ENCODE measurements around the gene RCBTB2.

The RCBTB2 gene

GRCh38 chr13:48496271-48497161 lies 36.4 kb downstream of the RCBTB2 start:
- no peak for DNase-seq (ENCODE audit: low read depth)
- no peak for TF ChIP-seq CTCF (IDR thresholded peaks at IDR 0.05; ENCODE audit: low read depth, low read length, missing control alignments)
- no peak overlapping the region for H3K4me3 ChIP-seq (ENCODE audit: low read depth, low read length)

- TF ChIP-seq CTCF (IDR thresholded peaks at IDR 0.05; ENCODE audit: low read depth, low read length, missing control alignments): no peak
- no peak overlapping the region for H3K4me3 ChIP-seq (ENCODE audit: low read depth, low read length)
- no peak for DNase-seq (ENCODE audit: low read depth)
These were observed 38.0 kb downstream of the RCBTB2 start for GRCh38 chr13:48494874-48495273.

GRCh38 chr13:48493851-48494250 lies 39.0 kb downstream of the RCBTB2 start:
- no peak overlapping the region for H3K4me3 ChIP-seq (ENCODE audit: low read depth, low read length)
- TF ChIP-seq CTCF (IDR thresholded peaks at IDR 0.05; ENCODE audit: low read depth, low read length, missing control alignments): no peak
- DNase-seq (ENCODE audit: low read depth): no peak

GRCh38 chr13:48493066-48493765 lies 39.7 kb downstream of the RCBTB2 start:
- no peak for DNase-seq (ENCODE audit: low read depth)
- no peak overlapping the region; the same call in 1 of the 2 replicates for H3K4me3 ChIP-seq (ENCODE audit: low read depth, low read length)
- no peak for TF ChIP-seq CTCF (IDR thresholded peaks at IDR 0.05; ENCODE audit: low read depth, low read length, missing control alignments)

GRCh38 chr13:48492470-48493065 lies 40.3 kb downstream of the RCBTB2 start:
- H3K4me3 ChIP-seq (ENCODE audit: low read depth, low read length): peak overlapping the region; percentile 45
- no peak for TF ChIP-seq CTCF (IDR thresholded peaks at IDR 0.05; ENCODE audit: low read depth, low read length, missing control alignments)
- DNase-seq (ENCODE audit: low read depth): peak; percentile 97

GRCh38 chr13:48492096-48492440 lies 40.8 kb downstream of the RCBTB2 start:
- no peak for TF ChIP-seq CTCF (IDR thresholded peaks at IDR 0.05; ENCODE audit: low read depth, low read length, missing control alignments)
- DNase-seq (ENCODE audit: low read depth): peak; percentile 72
- H3K4me3 ChIP-seq (ENCODE audit: low read depth, low read length): peak overlapping the region; percentile 45

Data from GM12864 (cell line).